Activated T-cell treated with anti-CD3 and anti-CD28 coated beads, Interleukin-2, amount 50 U/mL, for 4 hours (primary cell): ENCODE data around the gene RFTN2. TPM values are rescaled to one million over a fixed set of nuclear protein-coding genes. Genes with fewer than 3 reads are reported as not detected.
"Not testable (repeated sequence)": the region's sequence is repeated elsewhere in the genome, so short reads cannot be mapped to it uniquely, and the experiment has no call there.

Experiments used
- ATAC-seq, 2 donors: fragments of 200-7000 bp; cut with Tn5 transposase; one replicate each; pipeline ENCODE4 v1.10.0; 2021
- DNase-seq: peaks from one replicate; pipeline ENCODE4 v3.0.0-alpha.2; 2020
- H3K27me3 Mint-ChIP-seq: one replicate; pipeline ENCODE4 v1.8.0; 2021; ENCODE audit warnings: low read depth, mixed read lengths
- H3K36me3 Mint-ChIP-seq: one replicate; pipeline ENCODE4 v1.8.0; 2022; ENCODE audit warnings: mixed read lengths; ENCODE audit not compliant: insufficient read depth
- H3K4me1 Mint-ChIP-seq: one replicate; pipeline ENCODE4 v1.8.0; 2021; ENCODE audit warnings: low read depth, mixed read lengths
- H3K4me3 Mint-ChIP-seq: one replicate; pipeline ENCODE4 v1.8.0; 2021; ENCODE audit warnings: mild to moderate bottlenecking, moderate library complexity, mixed read lengths
- H3K9me3 Mint-ChIP-seq: one replicate; pipeline ENCODE4 v1.8.0; 2021; ENCODE audit warnings: mixed read lengths
- total RNA-seq, 3 donors: library from RNA; stranded (reverse); gene quantifications; one replicate each; pipeline ENCODE4 v1.2.1, GENCODE V29; 2021

Gene RFTN2
- total RNA-seq, 3 donors from 2014 or later, result not detected

GRCh38 chr2:197661626-197662025 is 13.8 kb downstream of the RFTN2 start:
- no peak for ATAC-seq
- Mint-ChIP-seq H3K4me3 (no peak overlapping the region), H3K27me3 (no peaks in the 10 kb centered on the region), H3K4me1 (no peaks in the 10 kb centered on the region), H3K9me3 (peaks cover 5% of the 10 kb centered on the region), H3K36me3 (no peaks in the 10 kb centered on the region)
- DNase-seq, result no peak

- no peak for ATAC-seq
- Mint-ChIP-seq H3K4me3 (no peak overlapping the region), H3K27me3 (no peaks in the 10 kb centered on the region), H3K36me3 (no peaks in the 10 kb centered on the region), H3K9me3 (no peaks in the 10 kb centered on the region), H3K4me1 (no peaks in the 10 kb centered on the region)
- DNase-seq, result no peak
Measured at GRCh38 chr2:197657562-197657961, 17.8 kb downstream of the RFTN2 start.

- peaks cover 6% of the 10 kb centered on the region for H3K27me3 Mint-ChIP-seq
- ATAC-seq (no peak), DNase-seq (no peak)
- H3K36me3 Mint-ChIP-seq, result no peaks in the 10 kb centered on the region
- no peak overlapping the region for H3K4me3 Mint-ChIP-seq
- H3K9me3 Mint-ChIP-seq, result no peaks in the 10 kb centered on the region
- no peaks in the 10 kb centered on the region for H3K4me1 Mint-ChIP-seq
Measured at GRCh38 chr2:197647961-197648690, 27.3 kb downstream of the RFTN2 start.

GRCh38 chr2:197641666-197642065 is 33.7 kb downstream of the RFTN2 start:
- Mint-ChIP-seq H3K9me3 (no peaks in the 10 kb centered on the region), H3K4me3 (no peak overlapping the region), H3K27me3 (peaks cover 12% of the 10 kb centered on the region), H3K36me3 (no peaks in the 10 kb centered on the region), H3K4me1 (no peaks in the 10 kb centered on the region)
- DNase-seq (no peak), ATAC-seq (no peak)

GRCh38 chr2:197640571-197641122 is 34.7 kb downstream of the RFTN2 start:
- ATAC-seq, H3K9me3 Mint-ChIP-seq, H3K4me3 Mint-ChIP-seq, H3K36me3 Mint-ChIP-seq, DNase-seq, H3K4me1 Mint-ChIP-seq: not testable (repeated sequence)
- peaks cover 11% of the 10 kb centered on the region for H3K27me3 Mint-ChIP-seq

- Mint-ChIP-seq H3K9me3 (peaks cover 18% of the 10 kb centered on the region), H3K36me3 (no peaks in the 10 kb centered on the region), H3K4me3 (no peak overlapping the region), H3K27me3 (peaks cover 3% of the 10 kb centered on the region), H3K4me1 (no peaks in the 10 kb centered on the region)
- ATAC-seq (no peak), DNase-seq (no peak)
Measured at GRCh38 chr2:197633109-197633657, 42.2 kb downstream of the RFTN2 start.

GRCh38 chr2:197628043-197628500 is 47.3 kb downstream of the RFTN2 start:
- peaks cover 11% of the 10 kb centered on the region for H3K9me3 Mint-ChIP-seq
- H3K4me3 Mint-ChIP-seq, result no peak overlapping the region
- no peaks in the 10 kb centered on the region for H3K4me1 Mint-ChIP-seq
- no peak for DNase-seq
- no peak for ATAC-seq
- H3K36me3 Mint-ChIP-seq, result no peaks in the 10 kb centered on the region
- peaks cover 4% of the 10 kb centered on the region for H3K27me3 Mint-ChIP-seq

GRCh38 chr2:197626965-197627625 is 48.3 kb downstream of the RFTN2 start:
- DNase-seq, result no peak
- Mint-ChIP-seq H3K4me3 (no peak overlapping the region), H3K9me3 (peaks cover 3% of the 10 kb centered on the region), H3K4me1 (no peaks in the 10 kb centered on the region), H3K27me3 (peaks cover 4% of the 10 kb centered on the region), H3K36me3 (no peaks in the 10 kb centered on the region)
- ATAC-seq, result no peak

GRCh38 chr2:197620133-197620532 is 55.3 kb downstream of the RFTN2 start:
- no peaks in the 10 kb centered on the region for H3K9me3 Mint-ChIP-seq
- H3K4me3 Mint-ChIP-seq, result no peak overlapping the region
- H3K36me3 Mint-ChIP-seq, result no peaks in the 10 kb centered on the region
- no peaks in the 10 kb centered on the region for H3K27me3 Mint-ChIP-seq
- DNase-seq (no peak), ATAC-seq (no peak)
- peaks cover under 1% of the 10 kb centered on the region for H3K4me1 Mint-ChIP-seq

- Mint-ChIP-seq H3K27me3 (no peaks in the 10 kb centered on the region), H3K9me3 (no peaks in the 10 kb centered on the region)
Measured at GRCh38 chr2:197615016-197615652, 60.3 kb downstream of the RFTN2 start.

GRCh38 chr2:197614532-197614931 is 60.9 kb downstream of the RFTN2 start:
- DNase-seq (no peak), ATAC-seq (no peak)
- no peaks in the 10 kb centered on the region for H3K36me3 Mint-ChIP-seq
- no peaks in the 10 kb centered on the region for H3K9me3 Mint-ChIP-seq
- H3K4me1 Mint-ChIP-seq, result peaks cover 12% of the 10 kb centered on the region
- no peaks in the 10 kb centered on the region for H3K27me3 Mint-ChIP-seq
- no peak overlapping the region for H3K4me3 Mint-ChIP-seq

More at GRCh38 chr2:197615016-197615652, 60.3 kb downstream of the RFTN2 start:
- DNase-seq (no peak), ATAC-seq (peak in 1 of 2 donors; percentile 18)
- peaks cover 12% of the 10 kb centered on the region for H3K4me1 Mint-ChIP-seq
- H3K36me3 Mint-ChIP-seq, result no peaks in the 10 kb centered on the region
- H3K4me3 Mint-ChIP-seq, result no peak overlapping the region

GRCh38 chr2:197613509-197613987 is 61.8 kb downstream of the RFTN2 start:
- DNase-seq, result no peak
- no peaks in the 10 kb centered on the region for H3K9me3 Mint-ChIP-seq
- H3K27me3 Mint-ChIP-seq, result no peaks in the 10 kb centered on the region
- ATAC-seq, result no peak
- H3K4me3 Mint-ChIP-seq, result no peak overlapping the region
- H3K4me1 Mint-ChIP-seq, result peaks cover 12% of the 10 kb centered on the region
- no peaks in the 10 kb centered on the region for H3K36me3 Mint-ChIP-seq

GRCh38 chr2:197606180-197606579 is 69.2 kb downstream of the RFTN2 start:
- H3K4me3 Mint-ChIP-seq, result no peak overlapping the region

More at GRCh38 chr2:197606180-197606579, 69.2 kb downstream of the RFTN2 start:
- H3K36me3 Mint-ChIP-seq, result no peaks in the 10 kb centered on the region
- ATAC-seq (peak; percentile 77), DNase-seq (no peak)
- peaks cover under 1% of the 10 kb centered on the region for H3K27me3 Mint-ChIP-seq
- H3K4me1 Mint-ChIP-seq, result peaks cover 5% of the 10 kb centered on the region
- no peaks in the 10 kb centered on the region for H3K9me3 Mint-ChIP-seq
